ENCODE measurements around the gene FAM149B1.

Gene FAM149B1

GRCh38 chr10:73264423-73264822 lies 96.5 kb downstream of the FAM149B1 start:
- DNase-seq (ENCODE audit: low read depth, low spot score), result no peak

DNA sequence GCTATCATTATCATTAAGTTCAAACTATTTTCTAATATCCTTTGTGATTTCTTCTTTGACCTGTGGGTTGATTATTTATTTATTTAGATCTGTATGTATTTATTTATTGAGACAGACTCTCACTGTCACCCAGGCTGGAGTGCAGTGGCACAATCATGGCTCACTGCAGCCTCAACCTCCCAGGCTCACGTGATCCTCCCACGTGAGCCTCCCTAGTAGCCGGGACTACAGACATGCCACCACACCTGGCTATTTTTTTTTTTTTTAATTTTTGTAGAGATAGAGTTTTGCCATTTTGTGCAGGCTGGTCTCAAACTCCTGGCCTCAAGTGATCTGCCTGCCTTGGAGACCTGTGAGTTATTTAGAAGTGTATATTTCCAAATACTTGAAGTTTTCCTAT lies 113.2 kb downstream of the FAM149B1 start:
- no peak for DNase-seq (ENCODE audit: low read depth, low spot score)

DNA sequence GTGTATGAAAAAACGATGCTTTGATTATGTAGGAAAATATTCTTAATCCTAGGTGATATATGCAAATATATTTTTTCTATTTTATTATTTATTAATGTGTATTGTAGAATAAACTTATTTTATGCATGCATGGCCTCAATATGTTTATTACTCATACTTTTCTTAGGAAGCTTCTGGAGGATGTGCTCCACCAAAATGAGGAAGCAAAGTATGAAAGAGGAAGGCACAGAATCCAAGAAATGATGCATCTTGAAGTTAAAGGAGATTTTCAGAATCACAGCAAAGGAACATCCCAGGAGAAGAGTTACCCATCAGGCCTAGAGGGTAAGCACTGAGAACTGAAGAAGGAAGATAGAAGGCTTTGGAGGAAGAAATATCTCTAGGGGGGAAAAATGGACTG lies 119.5 kb downstream of the FAM149B1 start:
- no peak for DNase-seq (ENCODE audit: low read depth, low spot score)

DNA sequence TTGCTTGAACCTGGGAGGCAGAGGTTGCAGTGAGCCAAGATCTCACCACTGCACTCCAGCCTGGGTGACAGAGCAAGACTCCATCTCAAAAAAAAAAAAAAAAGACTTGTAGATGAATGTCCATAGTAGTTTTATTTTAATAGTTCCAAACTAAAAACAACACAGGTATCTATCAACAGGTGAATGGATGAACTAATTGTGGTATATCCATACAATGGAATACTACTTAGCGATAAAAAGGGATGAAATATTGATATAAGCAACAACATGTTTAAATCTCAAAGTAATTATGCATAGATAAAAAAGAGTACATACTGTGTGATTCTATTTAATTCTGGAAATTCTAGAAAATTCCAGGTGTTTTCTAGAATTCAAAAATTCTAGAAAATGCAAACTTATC lies 122.0 kb downstream of the FAM149B1 start:
- no peak for DNase-seq (ENCODE audit: low read depth, low spot score)

GRCh38 chr10:73293461-73293860 lies 125.5 kb downstream of the FAM149B1 start:
- no peak for DNase-seq (ENCODE audit: low read depth, low spot score)
